NCI-H524 (cell line): ENCODE results near the gene CMSS1.
"Not testable (repeated sequence)": the region's sequence is repeated elsewhere in the genome, so short reads cannot be mapped to it uniquely, and the experiment has no call there.

ENCODE experiments used
- DNase-seq, 2 experiments: peaks; one replicate each; lab custom pipeline; 2025; lab: John Stamatoyannopoulos, UW

Gene CMSS1

GRCh38 chr3:100227511-100227921, 409.9 kb downstream of the CMSS1 start:
- DNase-seq = no peak

- DNase-seq = no peak
These were observed 410.6 kb downstream of the CMSS1 start for GRCh38 chr3:100228247-100228646.

- DNase-seq = not testable (repeated sequence)
These were observed 411.5 kb downstream of the CMSS1 start for GRCh38 chr3:100229188-100229587.

- no peak for DNase-seq
These were observed 413.0 kb downstream of the CMSS1 start for GRCh38 chr3:100230710-100231109.
